H1 (cell line): ENCODE data around the gene CCDC74A.
"Not testable (repeated sequence)": the region's sequence is repeated elsewhere in the genome, so short reads cannot be mapped to it uniquely, and the experiment has no call there.

ENCODE experiments used
- ATF3 ChIP-seq: IDR thresholded peaks from 2 replicates; pipeline ENCODE4 v1.6.1; 2011; ENCODE audit warnings: low read depth, mild to moderate bottlenecking, low read length; ENCODE audit not compliant: insufficient read depth
- CTCF ChIP-seq, 3 experiments: IDR thresholded peaks; 1 replicate in 2 of 3; 2 replicates in 1 of 3; pipeline versions ENCODE4 v1.5.1 to v1.6.1; 2011; ENCODE audit warnings: low read length in 3 of 3, mild to moderate bottlenecking in 3 of 3, inconsistent platforms in 2 of 3, low read depth in 1 of 3, moderate library complexity in 1 of 3; ENCODE audit not compliant: insufficient read depth in 1 of 3; ENCODE audit errors: control extremely low read depth in 1 of 3
- EZH2 ChIP-seq: fragments of 200-600 bp; sonication (generic); IDR thresholded peaks from 2 replicates; pipeline ENCODE4 v1.7.1; 2012; ENCODE audit warnings: low read depth, mild to moderate bottlenecking, moderate library complexity, low read length, inconsistent platforms; ENCODE audit not compliant: severe bottlenecking
- FOSL1 ChIP-seq: IDR thresholded peaks from 2 replicates; pipeline ENCODE4 v1.6.1; 2011; ENCODE audit warnings: mild to moderate bottlenecking, low read depth, low read length, moderate library complexity; ENCODE audit not compliant: insufficient read depth
- MAFK ChIP-seq: IDR thresholded peaks from 2 replicates; pipeline ENCODE4 v1.6.1; 2012; ENCODE audit warnings: low read depth, mild to moderate bottlenecking, improper control_type of control experiment, low read length
- PHF8 ChIP-seq: fragments of 200-600 bp; sonication (generic); conservative IDR thresholded peaks from 2 replicates; pipeline ENCODE4 v1.7.1; 2012; ENCODE audit warnings: low read depth, mild to moderate bottlenecking, inconsistent platforms, low read length, moderate library complexity
- POLR2A ChIP-seq, 2 experiments: IDR thresholded peaks; 1 replicate in 1 of 2; 2 replicates in 1 of 2; pipeline ENCODE4 v1.6.1; 2011; ENCODE audit warnings: low read depth in 2 of 2, low read length in 2 of 2, mild to moderate bottlenecking in 2 of 2; ENCODE audit errors: control extremely low read depth in 1 of 2
- RNF2 ChIP-seq: fragments of 200-900, 300-1000 bp; sonication (generic); IDR thresholded peaks from 2 replicates; pipeline ENCODE4 v1.7.1; 2016; ENCODE audit warnings: borderline replicate concordance, low read depth, mild to moderate bottlenecking, antibody characterized with exemption, low read length; ENCODE audit not compliant: poor library complexity, severe bottlenecking; ENCODE audit errors: missing control alignments
- USF2 ChIP-seq: IDR thresholded peaks from 2 replicates; pipeline ENCODE4 v1.6.1; 2011; ENCODE audit warnings: low read length, improper control_type of control experiment
- YY1 ChIP-seq: IDR thresholded peaks from 2 replicates; pipeline ENCODE4 v1.6.1; 2011; ENCODE audit warnings: low read depth, mild to moderate bottlenecking, low read length
- ZNF274 ChIP-seq: IDR thresholded peaks from 2 replicates; pipeline ENCODE4 v1.7.0; 2012; ENCODE audit warnings: low read length, borderline replicate concordance; ENCODE audit errors: extremely low read depth

- not testable (repeated sequence) for TF ChIP-seq POLR2A (IDR thresholded peaks at IDR 0.05; ENCODE audit: control extremely low read depth in 1 of 2, low read depth in 2 of 2, low read length in 2 of 2); YY1; ATF3; CTCF (IDR thresholded peaks at IDR 0.05; ENCODE audit: control extremely low read depth in 1 of 3, insufficient read depth in 1 of 3, low read depth in 1 of 3, low read length in 3 of 3); FOSL1; EZH2; MAFK; USF2; PHF8; RNF2; ZNF274
These were observed 1.5 kb downstream of the CCDC74A start for GRCh38 chr2:131528981-131529863.
